NCI-H345 treated with DMSO at 0.1 percent for 48 hours (cell line): ENCODE measurements around the gene DAZ3.
"Not testable (repeated sequence)": the region's sequence is repeated elsewhere in the genome, so short reads cannot be mapped to it uniquely, and the experiment has no call there.

Experiments
- DNase-seq: peaks from one replicate; lab custom pipeline; 2025; ENCODE audit not compliant: unreplicated experiment; lab: John Stamatoyannopoulos, UW

Gene DAZ3, protein sequence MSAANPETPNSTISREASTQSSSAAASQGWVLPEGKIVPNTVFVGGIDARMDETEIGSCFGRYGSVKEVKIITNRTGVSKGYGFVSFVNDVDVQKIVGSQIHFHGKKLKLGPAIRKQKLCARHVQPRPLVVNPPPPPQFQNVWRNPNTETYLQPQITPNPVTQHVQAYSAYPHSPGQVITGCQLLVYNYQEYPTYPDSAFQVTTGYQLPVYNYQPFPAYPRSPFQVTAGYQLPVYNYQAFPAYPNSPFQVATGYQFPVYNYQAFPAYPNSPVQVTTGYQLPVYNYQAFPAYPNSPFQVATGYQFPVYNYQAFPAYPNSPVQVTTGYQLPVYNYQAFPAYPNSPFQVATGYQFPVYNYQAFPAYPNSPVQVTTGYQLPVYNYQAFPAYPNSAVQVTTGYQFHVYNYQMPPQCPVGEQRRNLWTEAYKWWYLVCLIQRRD

DNA sequence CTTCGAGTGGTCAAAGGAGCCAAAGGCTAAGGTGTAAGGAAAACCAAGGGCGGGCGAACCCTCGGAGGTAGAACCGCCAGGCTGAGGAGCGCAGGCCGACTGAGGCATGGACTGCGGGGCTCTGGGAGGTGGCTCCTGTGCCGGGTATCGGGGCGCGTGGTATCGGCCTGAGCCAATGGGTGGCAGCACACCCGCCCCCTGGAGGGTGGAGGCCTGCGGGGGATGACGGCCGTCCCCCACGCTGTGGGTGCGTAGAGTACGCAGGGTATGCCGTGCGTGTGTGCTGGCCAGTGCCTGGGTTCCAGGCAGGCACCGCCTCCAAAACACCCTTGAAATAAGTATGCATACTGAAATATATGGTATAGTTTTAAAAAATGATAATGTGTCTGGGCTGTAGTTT is at the start of gene DAZ3:
TSS of gene DAZ3 (minus strand) at position 101 of the 400 bp plus-strand sequence. CDS start 208 bp downstream, outside the sequence.
- not testable (repeated sequence) for DNase-seq

DNA sequence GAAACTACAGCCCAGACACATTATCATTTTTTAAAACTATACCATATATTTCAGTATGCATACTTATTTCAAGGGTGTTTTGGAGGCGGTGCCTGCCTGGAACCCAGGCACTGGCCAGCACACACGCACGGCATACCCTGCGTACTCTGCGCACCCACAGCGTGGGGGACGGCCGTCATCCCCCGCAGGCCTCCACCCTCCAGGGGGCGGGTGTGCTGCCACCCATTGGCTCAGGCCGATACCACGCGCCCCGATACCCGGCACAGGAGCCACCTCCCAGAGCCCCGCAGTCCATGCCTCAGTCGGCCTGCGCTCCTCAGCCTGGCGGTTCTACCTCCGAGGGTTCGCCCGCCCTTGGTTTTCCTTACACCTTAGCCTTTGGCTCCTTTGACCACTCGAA is 20.4 kb upstream of the DAZ3 start, which contains the start of gene DAZ4:
TSS of gene DAZ4 (plus strand) at position 301 of the 400 bp plus-strand sequence. CDS start 208 bp downstream, outside the sequence.
- not testable (repeated sequence) for DNase-seq

DNA sequence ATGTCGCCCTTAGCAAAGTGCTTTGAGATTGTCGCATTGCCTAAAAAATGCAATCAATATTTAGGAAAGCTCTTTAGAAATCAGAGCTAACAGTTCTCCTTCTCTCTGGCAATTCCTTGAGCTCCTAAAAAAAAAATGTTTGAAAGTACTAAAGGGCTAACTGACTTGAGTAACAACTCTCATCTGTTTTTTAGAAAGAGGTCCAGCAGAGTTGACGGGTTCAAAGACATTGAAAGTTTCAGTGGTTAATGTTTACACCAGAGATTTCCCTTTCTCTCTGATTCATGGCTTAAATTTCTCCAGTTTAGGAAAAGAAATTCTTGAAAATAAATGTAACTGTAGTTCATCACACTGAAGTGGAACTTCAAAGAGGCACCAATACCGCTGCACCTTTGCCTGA is 11.9 kb upstream of the DAZ3 start:
- not testable (repeated sequence) for DNase-seq

DNA sequence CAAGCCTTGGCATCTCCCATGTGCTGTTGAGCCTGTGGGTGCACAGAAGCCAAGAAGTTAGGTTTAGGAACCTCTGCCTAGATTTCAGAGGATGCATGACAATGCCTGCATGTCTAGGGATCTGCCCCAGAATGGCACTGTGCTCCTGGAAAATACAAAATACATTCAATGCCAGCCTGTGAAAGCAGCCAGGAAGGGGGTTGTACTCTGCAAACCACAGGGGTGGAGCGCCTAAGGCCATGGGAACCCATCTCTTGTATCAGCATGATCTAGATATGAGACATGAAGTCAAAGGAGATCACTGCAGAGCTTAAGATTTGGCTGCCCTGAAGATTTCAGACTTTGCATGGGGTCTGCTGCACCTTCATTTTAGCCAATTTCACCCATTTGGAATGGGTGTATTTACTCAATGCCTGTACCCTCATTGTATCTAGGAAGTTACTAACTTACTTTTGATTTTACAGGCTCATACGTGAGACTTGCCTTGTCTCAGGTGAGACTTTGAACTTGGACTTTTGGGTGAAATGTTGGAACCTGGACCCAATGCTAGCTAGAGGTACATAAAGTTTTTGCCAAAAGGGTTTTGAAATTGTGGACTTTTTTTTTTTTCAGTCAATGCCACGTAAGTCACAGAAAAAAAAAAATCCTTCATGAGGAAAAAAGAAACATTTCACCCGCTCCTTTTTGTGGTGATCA is 11.1 kb upstream of the DAZ3 start:
- not testable (repeated sequence) for DNase-seq

DNA sequence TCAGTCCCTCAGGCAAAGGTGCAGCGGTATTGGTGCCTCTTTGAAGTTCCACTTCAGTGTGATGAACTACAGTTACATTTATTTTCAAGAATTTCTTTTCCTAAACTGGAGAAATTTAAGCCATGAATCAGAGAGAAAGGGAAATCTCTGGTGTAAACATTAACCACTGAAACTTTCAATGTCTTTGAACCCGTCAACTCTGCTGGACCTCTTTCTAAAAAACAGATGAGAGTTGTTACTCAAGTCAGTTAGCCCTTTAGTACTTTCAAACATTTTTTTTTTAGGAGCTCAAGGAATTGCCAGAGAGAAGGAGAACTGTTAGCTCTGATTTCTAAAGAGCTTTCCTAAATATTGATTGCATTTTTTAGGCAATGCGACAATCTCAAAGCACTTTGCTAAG is 8.6 kb upstream of the DAZ3 start:
- not testable (repeated sequence) for DNase-seq
